Endothelial cell of umbilical vein (primary cell): ENCODE results near the gene WBP2NL. TPM values are rescaled to one million over a fixed set of nuclear protein-coding genes. Genes with fewer than 3 reads are reported as not detected.
"Not testable (repeated sequence)": the region's sequence is repeated elsewhere in the genome, so short reads cannot be mapped to it uniquely, and the experiment has no call there.

Source experiments
- BruUV-seq: library from RNA; stranded (reverse); fragments of 400-500 nt; replicated peaks from 2 replicates; lab custom pipeline; 2021; lab: Mats Ljungman, UMichigan
- CTCF ChIA-PET: fragments of 300-600, 350-600 bp; sonication (Branson Sonifier 250); formaldehyde crosslinking; loops from one replicate; lab custom pipeline; 2021; ENCODE audit warnings: antibody characterized with exemption, inconsistent platforms; lab: Charles Lee
- POLR2A ChIA-PET: fragments of 300-600, 350-600 bp; sonication (Branson Sonifier 250); formaldehyde crosslinking; loops from one replicate; lab custom pipeline; 2021; ENCODE audit warnings: antibody characterized with exemption, inconsistent platforms; lab: Charles Lee
- DNase-seq: peaks from one replicate; pipeline ENCODE4 v3.0.0-alpha.2; 2011; ENCODE audit warnings: low read depth, low spot score
- FAIRE-seq: peaks from 2 replicates; lab custom pipeline; 2011; peaks lifted over from hg19 to GRCh38; lab: Jason Lieb, UNC
- H2AFZ ChIP-seq: 2 replicates; pipeline ENCODE4 v1.6.0; 2012; ENCODE audit warnings: low read depth, low read length, control low read depth, inconsistent platforms
- H3K27ac ChIP-seq: 2 replicates; pipeline ENCODE4 v1.5.1; 2011; ENCODE audit warnings: low read depth, mild to moderate bottlenecking, control low read depth, low read length, moderate library complexity; ENCODE audit not compliant: insufficient read depth
- H3K27me3 ChIP-seq, 2 experiments: 2 replicates each; pipeline versions ENCODE4 v1.6.0 to v1.6.1; 2011; ENCODE audit warnings: low read length in 2 of 2, mixed read lengths in 1 of 2; ENCODE audit not compliant: control insufficient read depth in 2 of 2, insufficient read depth in 2 of 2
- H3K36me3 ChIP-seq, 2 experiments: 2 replicates in 1 of 2; 3 replicates in 1 of 2; pipeline ENCODE4 v1.5.1; 2011; ENCODE audit warnings: low read length in 2 of 2, mild to moderate bottlenecking in 1 of 2, moderate library complexity in 1 of 2; ENCODE audit not compliant: control insufficient read depth in 2 of 2, insufficient read depth in 2 of 2; ENCODE audit errors: extremely low read depth in 1 of 2
- H3K4me1 ChIP-seq: 3 replicates; pipeline ENCODE4 v1.5.1; 2011; ENCODE audit warnings: mild to moderate bottlenecking, low read length; ENCODE audit not compliant: control insufficient read depth, insufficient read depth; ENCODE audit errors: extremely low read depth
- H3K4me2 ChIP-seq: 2 replicates; pipeline ENCODE4 v1.6.1; 2011; ENCODE audit warnings: low read length, control low read depth, mixed read lengths; ENCODE audit not compliant: insufficient read depth
- H3K4me3 ChIP-seq, 3 experiments: fragments of 200-600 bp in 1 of 3; sonication (generic), shearing (Covaris generic) in 1 of 3; replicated peaks in 1 of 3; 2 replicates each; pipeline ENCODE4 v1.5.1; 2011 to 2016; ENCODE audit warnings: control low read depth in 3 of 3, low read length in 3 of 3, mild to moderate bottlenecking in 2 of 3, inconsistent platforms in 1 of 3, low read depth in 1 of 3, moderate library complexity in 1 of 3; ENCODE audit not compliant: insufficient read depth in 1 of 3
- H3K79me2 ChIP-seq: 2 replicates; pipeline ENCODE4 v1.6.0; 2012; ENCODE audit warnings: low read length, inconsistent platforms; ENCODE audit not compliant: control insufficient read depth, insufficient read depth
- H3K9ac ChIP-seq: replicated peaks from 2 replicates; pipeline ENCODE3; 2011; ENCODE audit warnings: low read length, control low read depth; ENCODE audit not compliant: insufficient read depth; ENCODE audit errors: extremely low read depth
- H3K9me1 ChIP-seq: replicated peaks from 3 replicates; pipeline ENCODE4 v1.6.0; 2011; ENCODE audit warnings: mild to moderate bottlenecking, low read length; ENCODE audit not compliant: control insufficient read depth, insufficient read depth; ENCODE audit errors: extremely low read depth
- H3K9me3 ChIP-seq: replicated peaks from 2 replicates; pipeline ENCODE4 v1.5.1; 2012; ENCODE audit warnings: low read length, inconsistent platforms; ENCODE audit not compliant: control insufficient read depth, insufficient read depth
- H4K20me1 ChIP-seq: replicated peaks from 2 replicates; pipeline ENCODE3; 2011; ENCODE audit warnings: mild to moderate bottlenecking, low read length; ENCODE audit not compliant: control insufficient read depth, insufficient read depth; ENCODE audit errors: extremely low read depth
- EZH2 ChIP-seq: IDR thresholded peaks from 2 replicates; pipeline ENCODE4 v1.6.1; 2012; ENCODE audit warnings: borderline replicate concordance, low read depth, mild to moderate bottlenecking, moderate library complexity, low read length, inconsistent platforms; ENCODE audit not compliant: severe bottlenecking
- FOS ChIP-seq: IDR thresholded peaks from 2 replicates; pipeline ENCODE4 v1.6.1; 2011; ENCODE audit warnings: mild to moderate bottlenecking, low read length, moderate library complexity, borderline replicate concordance; ENCODE audit not compliant: insufficient read depth
- GATA2 ChIP-seq: IDR thresholded peaks from 2 replicates; pipeline ENCODE4 v1.7.0; 2011; ENCODE audit warnings: low read depth, mild to moderate bottlenecking, moderate library complexity, mixed read lengths, low read length; ENCODE audit not compliant: insufficient read length, insufficient read depth
- JUN ChIP-seq: IDR thresholded peaks from 2 replicates; pipeline ENCODE4 v1.6.1; 2011; ENCODE audit warnings: borderline replicate concordance, low read depth; ENCODE audit not compliant: insufficient read length, insufficient read depth
- MAX ChIP-seq: IDR thresholded peaks from 2 replicates; pipeline ENCODE4 v1.6.1; 2011; ENCODE audit not compliant: insufficient read depth, insufficient read length
- MYC ChIP-seq: IDR thresholded peaks from one replicate; pipeline ENCODE4 v1.6.1; 2011; ENCODE audit warnings: mild to moderate bottlenecking, low read depth, low read length
- POLR2A ChIP-seq: IDR thresholded peaks from 2 replicates; pipeline ENCODE4 v1.6.1; 2012; ENCODE audit warnings: low read depth, mild to moderate bottlenecking, control low read depth, low read length
- POLR2AphosphoS5 ChIP-seq: IDR thresholded peaks from 2 replicates; pipeline ENCODE4 v1.6.1; 2012; ENCODE audit warnings: low read depth, mild to moderate bottlenecking, control low read depth, low read length, moderate library complexity; ENCODE audit not compliant: insufficient read depth
- dilution Hi-C: fragments of 300-500 bp; cut with MboI; formaldehyde crosslinking; loops from one replicate; pipeline ENCODE4 v1.15.0; 2019; ENCODE audit warnings: low sequenced_read_pairs; ENCODE audit not compliant: extremely low pct_ligation_motif_present
- intact Hi-C: fragments of 100-400 bp; cut with micrococcal nuclease; formaldehyde crosslinking; loops from one replicate; pipeline ENCODE4 v1.10.0; 2022
- polyA plus RNA-seq, 4 experiments: library from polyadenylated mRNA; depleted of rRNA in 3 of 4; stranded (reverse) in 3 of 4; unstranded in 1 of 4; fragments of >200 nt; gene quantifications; 2 replicates each; pipeline versions ENCODE4 v1.2.1 to v1.2.3, GENCODE V29; 2011 to 2012; ENCODE audit warnings: missing spikeins in 1 of 4
- total RNA-seq: library from RNA; stranded (reverse); gene quantifications from 2 replicates; pipeline ENCODE4 v1.2.3, GENCODE V29; 2021
- TF ChIP-seq, protein P1 (sequence below), 2 donors: IDR thresholded peaks; 1 replicate in 1 of 2; 2 replicates in 1 of 2; pipeline ENCODE4 v1.5.1; 2011; ENCODE audit warnings: low read length in 2 of 2, mild to moderate bottlenecking in 2 of 2, moderate library complexity in 2 of 2, control low read depth in 1 of 2, inconsistent platforms in 1 of 2, low read depth in 1 of 2; ENCODE audit not compliant: insufficient read depth in 1 of 2; ENCODE audit errors: extremely low read depth in 1 of 2

Gene WBP2NL
- total and polyA plus RNA-seq, 2 donors (not counting 3 experiments of a cell fraction or from before 2014, with no cell fraction given): 0.08 to 0.27 TPM

DNA sequence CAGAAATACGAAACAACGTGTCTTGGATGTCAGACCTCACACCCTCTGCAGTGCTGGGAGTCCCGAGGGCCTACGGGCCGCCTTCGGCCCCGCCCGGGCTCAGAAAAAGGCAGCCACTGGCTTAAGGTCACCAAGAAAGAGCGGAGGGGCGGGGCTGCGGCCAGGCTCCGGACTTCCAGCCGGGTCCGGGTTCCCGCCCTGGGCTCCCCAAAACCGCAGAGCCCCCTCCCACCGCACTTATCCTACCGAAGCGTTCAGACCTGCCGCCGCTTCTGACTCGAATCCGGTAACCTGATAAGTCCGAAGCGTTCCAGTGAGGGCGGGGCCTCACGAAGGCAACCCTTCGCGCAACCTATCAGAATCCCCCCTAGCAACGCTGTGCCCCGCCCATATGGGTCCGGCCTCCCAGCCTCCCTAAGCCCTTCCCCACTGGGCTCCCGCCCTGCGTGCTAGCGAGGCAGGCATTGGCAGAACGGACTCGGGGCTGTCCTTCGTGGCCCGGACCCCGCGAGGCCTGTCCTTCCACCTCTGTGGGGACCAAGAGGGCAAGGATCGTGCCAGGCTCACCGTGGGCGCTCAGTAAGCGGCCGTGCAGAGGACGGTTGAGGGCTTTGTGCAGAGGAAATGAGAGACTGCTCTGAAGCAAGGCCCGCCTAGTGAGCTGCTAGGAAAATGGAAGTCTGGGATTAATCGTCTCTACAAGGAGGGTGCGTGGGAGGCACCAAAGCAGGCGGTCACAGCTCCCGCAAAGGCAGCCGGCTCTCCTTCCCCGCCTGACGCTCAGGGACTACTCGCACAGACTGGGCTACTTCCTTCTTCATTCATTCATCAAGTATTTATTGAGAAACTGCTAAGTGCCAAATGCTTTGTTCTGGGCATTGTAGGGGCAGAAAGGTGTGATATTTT lies 72.2 kb downstream of the WBP2NL start, which contains the start of gene NAGA:
Gene NAGA (minus strand): TSS at position 296 of the 906 bp plus-strand sequence. CDS start 515 bp downstream, outside the sequence.
- DNase-seq: peak; percentile 97
- BruUV-seq: no TSS peak
- Histone ChIP-seq H2AFZ (peak within 1 kb of the TSS; percentile 85), H3K9me3 (no peaks in the 10 kb centered on the region), H3K9me1 (no peaks in the 10 kb centered on the region), H3K4me3 (peak within 1 kb of the TSS; percentile 26 to 60 (median 54)), H3K27ac (peak within 1 kb of the TSS; percentile 30), H3K9ac (peak within 1 kb of the TSS; percentile 61), H4K20me1 (no peaks in the 10 kb centered on the region), H3K4me2 (peak within 1 kb of the TSS; percentile 72), H3K36me3 (no peaks in the 10 kb centered on the region), H3K79me2 (peaks cover 17% of the 10 kb centered on the region), H3K27me3 (no peaks in the 10 kb centered on the region), H3K4me1 (peaks cover 23% of the 10 kb centered on the region)
- no peak for TF ChIP-seq EZH2
- TF ChIP-seq FOS: no peak
- no peak for TF ChIP-seq GATA2
- peak; percentile 65 for TF ChIP-seq POLR2A
- peak; percentile 84 for TF ChIP-seq MAX
- TF ChIP-seq POLR2AphosphoS5: peak; percentile 79
- TF ChIP-seq JUN: no peak
- TF ChIP-seq, protein P1, sequence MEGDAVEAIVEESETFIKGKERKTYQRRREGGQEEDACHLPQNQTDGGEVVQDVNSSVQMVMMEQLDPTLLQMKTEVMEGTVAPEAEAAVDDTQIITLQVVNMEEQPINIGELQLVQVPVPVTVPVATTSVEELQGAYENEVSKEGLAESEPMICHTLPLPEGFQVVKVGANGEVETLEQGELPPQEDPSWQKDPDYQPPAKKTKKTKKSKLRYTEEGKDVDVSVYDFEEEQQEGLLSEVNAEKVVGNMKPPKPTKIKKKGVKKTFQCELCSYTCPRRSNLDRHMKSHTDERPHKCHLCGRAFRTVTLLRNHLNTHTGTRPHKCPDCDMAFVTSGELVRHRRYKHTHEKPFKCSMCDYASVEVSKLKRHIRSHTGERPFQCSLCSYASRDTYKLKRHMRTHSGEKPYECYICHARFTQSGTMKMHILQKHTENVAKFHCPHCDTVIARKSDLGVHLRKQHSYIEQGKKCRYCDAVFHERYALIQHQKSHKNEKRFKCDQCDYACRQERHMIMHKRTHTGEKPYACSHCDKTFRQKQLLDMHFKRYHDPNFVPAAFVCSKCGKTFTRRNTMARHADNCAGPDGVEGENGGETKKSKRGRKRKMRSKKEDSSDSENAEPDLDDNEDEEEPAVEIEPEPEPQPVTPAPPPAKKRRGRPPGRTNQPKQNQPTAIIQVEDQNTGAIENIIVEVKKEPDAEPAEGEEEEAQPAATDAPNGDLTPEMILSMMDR (IDR thresholded peaks at IDR 0.05; ENCODE audit: extremely low read depth in 1 of 2, insufficient read depth in 1 of 2, low read depth in 1 of 2, low read length in 2 of 2): no peak
- no peak for TF ChIP-seq MYC
- POLR2A ChIA-PET: interaction anchor here (1.4 kb wide), 1 partner anchor 20 kb away, joined by 4 read pairs; the partner anchor contains the start of gene NDUFA6
- dilution Hi-C loops (no loop called here), intact Hi-C loops (loop anchor here (1.0 to 2.0 kb wide), 3 partner anchors 9 to 104 kb away; partner anchors contain the start of genes NDUFA6 and SMDT1)
- FAIRE-seq: peak; percentile 99
- CTCF ChIA-PET: interaction anchor here (0.9 to 3.2 kb wide), 4 partner anchors 20 to 374 kb away, joined by 3 to 13 read pairs (median 4); partner anchors contain the start of gene NDUFA6

DNA sequence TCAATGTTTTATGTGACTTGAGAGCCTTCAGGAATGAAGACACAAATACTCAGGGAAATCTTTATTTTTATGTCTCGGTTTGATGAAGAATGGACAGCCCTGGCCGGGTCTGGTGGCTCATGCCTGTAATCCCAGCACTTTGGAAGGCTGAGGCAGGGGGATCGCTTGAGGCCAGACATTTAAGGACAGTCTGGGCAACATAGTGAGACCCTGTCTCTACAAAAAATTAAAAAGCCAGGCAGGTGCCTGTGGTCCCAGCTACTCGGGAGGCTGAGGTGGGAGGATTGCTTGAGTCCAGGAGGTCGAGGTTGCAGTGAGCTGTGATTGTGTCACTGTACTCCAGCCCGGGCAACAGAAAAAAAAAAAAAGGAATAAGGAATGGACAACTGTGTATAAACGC lies 72.9 kb downstream of the WBP2NL start:
- H4K20me1 ChIP-seq, H3K27me3 ChIP-seq, FAIRE-seq, H3K9me1 ChIP-seq, H3K4me3 ChIP-seq, H3K9ac ChIP-seq, H3K36me3 ChIP-seq, dilution Hi-C loops, DNase-seq, BruUV-seq, H3K9me3 ChIP-seq, H3K27ac ChIP-seq, POLR2A ChIA-PET, H2AFZ ChIP-seq, H3K4me2 ChIP-seq: not testable (repeated sequence)
- Histone ChIP-seq H3K79me2 (peaks cover 17% of the 10 kb centered on the region), H3K4me1 (peaks cover 23% of the 10 kb centered on the region)
- intact Hi-C loops: loop anchor here (2.0 kb wide), 1 partner anchor 105 kb away; no protein-coding TSS in a partner anchor
- CTCF ChIA-PET: interaction anchor here (0.9 to 3.2 kb wide), 3 partner anchors 20 to 374 kb away, joined by 3 to 13 read pairs (median 4); partner anchors contain the start of gene NDUFA6
